GM12891 (cell line): ENCODE data around the gene NLRP9.

ENCODE experiments used
- POLR2A ChIP-seq: IDR thresholded peaks from 2 replicates; pipeline ENCODE4 v1.6.1; 2011; ENCODE audit warnings: low read depth, low read length, control low read depth
- POLR2AphosphoS5 ChIP-seq: IDR thresholded peaks from 2 replicates; pipeline ENCODE4 v1.6.1; 2011; ENCODE audit warnings: low read depth, low read length, control low read depth
- TAF1 ChIP-seq: IDR thresholded peaks from 2 replicates; pipeline ENCODE4 v1.6.1; 2011; ENCODE audit warnings: low read depth, low read length, control low read depth

- no peak; the same call in 1 of the 2 replicates for TF ChIP-seq POLR2A
- TF ChIP-seq POLR2AphosphoS5: no peak
- TF ChIP-seq TAF1: no peak
Observed at GRCh38 chr19:55669418-55670279, 68.6 kb downstream of the NLRP9 start.
